Jurkat, Clone E6-1 (cell line): ENCODE data around the gene LRP1B.
"Not testable (repeated sequence)": the region's sequence is repeated elsewhere in the genome, so short reads cannot be mapped to it uniquely, and the experiment has no call there.

Source experiments
- DNase-seq: peaks from one replicate; pipeline ENCODE4 v3.0.0-alpha.2; 2011; ENCODE audit warnings: low read depth, low spot score
- H3K4me3 ChIP-seq: 2 replicates; pipeline ENCODE4 v1.5.1; 2011; ENCODE audit warnings: mild to moderate bottlenecking, low read length, control low read depth, moderate library complexity

The LRP1B gene

GRCh38 chr2:140384946-140385345, 1745.9 kb downstream of the LRP1B start:
- no peak overlapping the region for H3K4me3 ChIP-seq
- no peak for DNase-seq

- H3K4me3 ChIP-seq, result no peak overlapping the region
- DNase-seq, result no peak
Observed at GRCh38 chr2:140383781-140384180, 1747.0 kb downstream of the LRP1B start.

GRCh38 chr2:140376686-140377085, 1754.1 kb downstream of the LRP1B start:
- H3K4me3 ChIP-seq, result no peak overlapping the region
- DNase-seq, result no peak

- no peak for DNase-seq
- no peak overlapping the region for H3K4me3 ChIP-seq
Observed at GRCh38 chr2:140363131-140363530, 1767.7 kb downstream of the LRP1B start.

GRCh38 chr2:140362361-140362760, 1768.5 kb downstream of the LRP1B start:
- no peak overlapping the region for H3K4me3 ChIP-seq
- no peak for DNase-seq

GRCh38 chr2:140359056-140359771, 1771.6 kb downstream of the LRP1B start:
- H3K4me3 ChIP-seq, result no peak overlapping the region
- no peak for DNase-seq

- no peak overlapping the region for H3K4me3 ChIP-seq
- DNase-seq, result no peak
Observed at GRCh38 chr2:140356697-140357096, 1774.1 kb downstream of the LRP1B start.

GRCh38 chr2:140355511-140356090, 1775.2 kb downstream of the LRP1B start:
- no peak for DNase-seq
- no peak overlapping the region for H3K4me3 ChIP-seq

- no peak for DNase-seq
- H3K4me3 ChIP-seq, result no peak overlapping the region
Observed at GRCh38 chr2:140354544-140354943, 1776.3 kb downstream of the LRP1B start.

GRCh38 chr2:140353541-140353940, 1777.3 kb downstream of the LRP1B start:
- H3K4me3 ChIP-seq, result no peak overlapping the region
- no peak for DNase-seq

GRCh38 chr2:140351692-140352091, 1779.1 kb downstream of the LRP1B start:
- DNase-seq, result no peak
- H3K4me3 ChIP-seq, result no peak overlapping the region

- DNase-seq, result no peak
- H3K4me3 ChIP-seq, result no peak overlapping the region
Observed at GRCh38 chr2:140349695-140350094, 1781.1 kb downstream of the LRP1B start.

- H3K4me3 ChIP-seq, result no peak overlapping the region
- no peak for DNase-seq
Observed at GRCh38 chr2:140348826-140349225, 1782.0 kb downstream of the LRP1B start.

- no peak overlapping the region for H3K4me3 ChIP-seq
- no peak for DNase-seq
Observed at GRCh38 chr2:140344838-140345237, 1786.0 kb downstream of the LRP1B start.

- not testable (repeated sequence) for DNase-seq
Observed at GRCh38 chr2:140344266-140344665, 1786.5 kb downstream of the LRP1B start.

GRCh38 chr2:140338795-140339194, 1792.0 kb downstream of the LRP1B start:
- H3K4me3 ChIP-seq, result no peak overlapping the region
- no peak for DNase-seq

More at GRCh38 chr2:140344266-140344665, 1786.5 kb downstream of the LRP1B start:
- not testable (repeated sequence) for H3K4me3 ChIP-seq

- H3K4me3 ChIP-seq, result no peak overlapping the region
- no peak for DNase-seq
Observed at GRCh38 chr2:140337061-140337460, 1793.8 kb downstream of the LRP1B start.

- no peak for DNase-seq
- H3K4me3 ChIP-seq, result no peak overlapping the region
Observed at GRCh38 chr2:140316345-140316744, 1814.5 kb downstream of the LRP1B start.

- H3K4me3 ChIP-seq, result no peak overlapping the region
- DNase-seq, result peak; percentile 63
Observed at GRCh38 chr2:140311905-140312304, 1818.9 kb downstream of the LRP1B start.

- H3K4me3 ChIP-seq, result no peak overlapping the region
- DNase-seq, result no peak
Observed at GRCh38 chr2:140308706-140309105, 1822.1 kb downstream of the LRP1B start.

GRCh38 chr2:140307532-140307931, 1823.3 kb downstream of the LRP1B start:
- no peak for DNase-seq

More at GRCh38 chr2:140307532-140307931, 1823.3 kb downstream of the LRP1B start:
- no peak overlapping the region for H3K4me3 ChIP-seq
